ENCODE results near the gene ARID3A. TPM values are rescaled to one million over a fixed set of nuclear protein-coding genes. Genes with fewer than 3 reads are reported as not detected.

ARID3A gene
- total and polyA plus RNA-seq, 2 of the 13 experiments (the other 11 are each of a cell fraction or from before 2014, with no cell fraction given), result 71.3 to 77.9 TPM

GRCh38 chr19:993361-993830 is 67.6 kb downstream of the ARID3A start (continued):
- TF ChIP-seq RERE (CRISPR knock-in tag; IDR thresholded peaks at IDR 0.05; ENCODE audit: low read depth) (peak; percentile 20; the same call in 1 of the 2 replicates), ATF2 (CRISPR knock-in tag; IDR thresholded peaks at IDR 0.05) (0 out of 2 replicates have a peak, but pooled peaks have one; percentile 46), ZMYM3 (CRISPR knock-in tag; IDR thresholded peaks at IDR 0.05) (peak; percentile 69; the same call in 1 of the 2 replicates), ARID4A (CRISPR knock-in tag; IDR thresholded peaks at IDR 0.05; ENCODE audit: borderline replicate concordance) (peak; percentile 80), TARDBP (CRISPR knock-in tag; IDR thresholded peaks at IDR 0.05) (peak; percentile 88), BCL6 (CRISPR knock-in tag; IDR thresholded peaks at IDR 0.05) (peak; percentile 61), ZMAT3 (CRISPR knock-in tag; conservative IDR thresholded peaks at IDR 0.05) (no peak), ZNF121 (CRISPR knock-in tag; IDR thresholded peaks at IDR 0.05) (peak; percentile 92), ELF1 (CRISPR knock-in tag; IDR thresholded peaks at IDR 0.05) (0 out of 2 replicates have a peak, but pooled peaks have one; percentile 41), ZNF451 (CRISPR knock-in tag; IDR thresholded peaks at IDR 0.05) (no peak), FOXO4 (CRISPR knock-in tag; conservative IDR thresholded peaks at IDR 0.05) (no peak), TFDP2 (CRISPR knock-in tag; IDR thresholded peaks at IDR 0.05) (peak; percentile 63; the same call in 1 of the 2 replicates), MIER3 (CRISPR knock-in tag; IDR thresholded peaks at IDR 0.05; ENCODE audit: borderline replicate concordance) (peak; percentile 21; the same call in 1 of the 2 replicates), SALL1 (CRISPR knock-in tag; IDR thresholded peaks at IDR 0.05) (peak; percentile 78), HDAC1 (CRISPR knock-in tag; IDR thresholded peaks at IDR 0.05) (peak; percentile 82), ERF (CRISPR knock-in tag; IDR thresholded peaks at IDR 0.05) (peak; percentile 22; the same call in 1 of the 2 replicates)

All from HepG2 (cell line).